H4 (cell line): ENCODE measurements around the gene MAST3. TPM values are rescaled to one million over a fixed set of nuclear protein-coding genes. Genes with fewer than 3 reads are reported as not detected.

Experiments
- DNase-seq: peaks from one replicate; pipeline ENCODE4 v3.0.0-alpha.2; 2015; ENCODE audit warnings: low spot score
- total RNA-seq: library from RNA; depleted of rRNA; stranded (reverse); fragments of >200 nt; shearing (Covaris generic); gene quantifications from 2 replicates; pipeline ENCODE4 v1.2.3, GENCODE V29; 2014; rRNA removed

MAST3 gene
- total RNA-seq: 2.4 and 3.1 TPM in 2 replicates

DNA sequence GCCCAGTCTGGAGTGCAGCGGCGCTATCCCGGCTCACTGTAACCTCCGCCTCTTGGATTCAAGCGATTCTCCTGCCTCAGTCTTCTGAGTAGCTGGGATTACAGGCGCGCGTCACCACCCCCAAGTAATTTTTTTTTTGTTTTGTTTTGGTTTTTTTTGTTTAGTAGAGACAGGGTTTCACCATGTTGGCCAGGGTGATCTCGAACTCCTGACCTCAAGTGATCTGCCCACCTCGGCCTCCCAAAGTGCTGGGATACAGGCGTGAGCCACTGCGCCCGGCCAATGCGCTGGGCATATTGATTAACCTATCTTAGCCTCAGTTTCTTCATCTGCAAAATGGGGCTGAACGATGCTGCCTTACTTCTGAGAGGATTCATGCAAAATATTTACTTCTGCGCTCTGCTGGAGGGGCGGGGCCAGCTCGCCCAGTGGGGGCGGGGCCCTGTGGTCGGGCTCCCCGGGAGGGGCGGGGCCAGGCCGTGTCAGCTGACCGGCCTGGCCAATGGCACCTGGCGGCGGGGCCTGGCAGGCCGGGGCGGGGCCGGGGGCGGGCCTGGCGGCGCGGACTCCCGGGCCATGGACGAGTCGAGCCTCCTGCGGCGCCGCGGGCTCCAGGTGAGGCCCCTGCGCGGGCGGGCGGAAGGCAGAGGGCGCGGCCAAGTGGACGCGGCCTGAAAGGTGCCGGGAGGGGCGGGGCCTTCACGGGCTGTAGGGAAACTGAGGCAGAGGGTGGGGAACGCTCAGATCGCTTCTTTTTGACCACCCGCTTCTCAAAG is at the start of gene MAST3:
Gene MAST3 (plus strand): TSS at position 562 of the 776 bp plus-strand sequence. CDS start 15 bp downstream, at position 577.
- peak; percentile 70 for DNase-seq

DNA sequence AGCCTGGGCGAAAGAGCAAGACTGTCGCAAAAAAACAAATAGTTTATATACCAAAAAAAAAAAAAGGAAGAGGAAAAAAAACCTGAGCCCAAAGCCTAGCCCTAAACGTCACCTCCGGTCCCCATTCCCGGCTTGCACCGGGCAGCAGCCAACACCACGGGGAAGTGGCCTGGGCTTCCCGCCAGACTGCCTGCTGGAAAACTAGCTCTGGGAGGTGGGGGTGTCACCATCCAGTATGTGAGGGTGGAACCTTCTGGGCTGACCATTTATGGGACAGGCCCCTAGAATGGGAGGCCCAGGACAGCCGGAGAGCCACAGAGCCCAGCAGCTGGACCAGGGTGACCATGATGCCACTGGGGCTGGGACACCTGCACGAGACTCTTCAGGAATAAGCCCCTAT is 48.2 kb upstream of the MAST3 start:
- DNase-seq: peak; percentile 91

DNA sequence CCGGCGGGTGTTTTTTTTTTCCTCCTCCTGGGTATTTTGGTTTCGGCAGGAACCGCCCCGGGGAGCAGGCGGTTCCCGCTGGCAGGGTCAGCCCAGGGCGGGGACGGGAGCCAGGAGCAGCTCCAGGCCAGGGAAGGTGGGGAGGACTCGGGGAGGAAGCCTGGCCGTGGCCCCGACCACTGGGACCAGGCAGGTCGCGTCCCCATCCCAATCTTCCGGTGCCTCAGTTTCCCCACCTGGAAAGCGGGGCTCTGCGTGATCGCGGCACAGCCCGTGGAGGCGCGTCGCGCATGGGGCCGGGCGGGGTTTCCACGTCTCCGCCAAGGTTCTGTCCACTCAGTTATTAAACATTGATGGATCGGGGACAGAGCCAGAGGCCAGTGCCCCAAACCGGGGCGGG is 45.7 kb upstream of the MAST3 start:
- DNase-seq: no peak

DNA sequence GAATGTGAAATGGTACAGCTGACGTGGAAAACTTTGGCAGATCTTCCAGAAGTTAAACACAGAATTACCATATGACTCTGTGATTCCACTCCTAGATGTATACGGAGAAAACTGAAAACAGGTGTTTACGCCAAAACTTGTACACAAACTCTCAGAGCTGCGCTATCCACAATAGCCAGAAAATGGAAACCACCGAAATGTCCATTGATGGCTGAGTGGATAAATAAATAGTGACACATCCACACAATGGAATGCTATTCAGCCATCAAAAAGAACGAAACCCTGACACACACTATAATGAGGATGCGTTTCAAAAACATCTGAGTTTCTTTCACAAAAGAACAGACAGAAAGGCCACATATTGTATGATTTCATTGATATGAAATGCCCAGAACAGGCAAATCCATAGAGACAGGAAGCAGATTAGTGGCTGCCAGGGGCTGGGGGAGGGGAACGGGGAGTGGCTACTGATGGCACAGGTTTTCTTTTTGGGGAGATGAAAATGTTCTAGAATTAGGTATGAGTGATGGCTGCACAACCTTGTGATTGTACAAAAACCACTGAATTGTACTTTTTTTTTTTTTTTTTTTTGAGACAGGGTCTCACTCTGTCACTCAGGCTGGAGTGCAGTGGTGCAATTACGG is 43.9 kb upstream of the MAST3 start:
- peak; percentile 42 for DNase-seq

DNA sequence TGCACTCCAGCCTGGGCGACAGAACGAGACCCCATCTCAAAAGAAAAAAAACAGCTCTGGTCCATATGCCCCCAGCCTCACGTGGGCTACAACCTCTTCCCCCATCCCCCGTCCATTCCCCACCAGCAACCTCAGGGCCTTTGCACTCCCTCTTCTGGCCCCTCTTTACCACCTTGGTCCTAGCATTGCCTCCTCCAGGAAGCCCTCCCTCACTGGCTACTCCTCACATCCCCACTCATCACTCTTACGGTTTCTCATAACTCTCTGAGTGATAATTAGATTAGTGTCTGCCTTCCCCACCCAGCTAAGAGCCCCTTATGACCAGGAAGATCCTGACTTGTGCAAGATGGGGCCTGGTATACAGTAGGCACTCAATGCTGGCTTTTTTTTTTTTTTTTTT is 41.6 kb upstream of the MAST3 start:
- DNase-seq: no peak

DNA sequence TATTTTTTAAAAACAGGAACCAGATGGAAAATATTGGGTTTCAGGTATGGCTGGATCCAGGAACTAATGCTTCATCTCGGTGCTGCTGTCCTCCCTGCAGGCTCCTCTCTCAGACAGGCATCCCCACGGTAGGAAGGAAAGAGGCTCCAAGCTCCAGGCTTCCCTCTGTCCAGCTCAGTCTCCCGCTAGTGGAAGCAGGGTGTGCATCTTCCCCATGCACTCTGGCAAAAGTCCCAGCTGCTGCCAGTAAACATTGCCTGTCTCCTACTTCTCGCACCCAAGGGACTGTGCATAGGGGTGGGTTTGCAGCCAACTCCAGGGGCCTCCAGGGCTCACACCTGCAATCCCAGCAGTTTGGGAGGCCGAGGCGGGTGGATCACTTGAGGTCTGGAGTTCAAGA is 40.0 kb upstream of the MAST3 start:
- DNase-seq: no peak

DNA sequence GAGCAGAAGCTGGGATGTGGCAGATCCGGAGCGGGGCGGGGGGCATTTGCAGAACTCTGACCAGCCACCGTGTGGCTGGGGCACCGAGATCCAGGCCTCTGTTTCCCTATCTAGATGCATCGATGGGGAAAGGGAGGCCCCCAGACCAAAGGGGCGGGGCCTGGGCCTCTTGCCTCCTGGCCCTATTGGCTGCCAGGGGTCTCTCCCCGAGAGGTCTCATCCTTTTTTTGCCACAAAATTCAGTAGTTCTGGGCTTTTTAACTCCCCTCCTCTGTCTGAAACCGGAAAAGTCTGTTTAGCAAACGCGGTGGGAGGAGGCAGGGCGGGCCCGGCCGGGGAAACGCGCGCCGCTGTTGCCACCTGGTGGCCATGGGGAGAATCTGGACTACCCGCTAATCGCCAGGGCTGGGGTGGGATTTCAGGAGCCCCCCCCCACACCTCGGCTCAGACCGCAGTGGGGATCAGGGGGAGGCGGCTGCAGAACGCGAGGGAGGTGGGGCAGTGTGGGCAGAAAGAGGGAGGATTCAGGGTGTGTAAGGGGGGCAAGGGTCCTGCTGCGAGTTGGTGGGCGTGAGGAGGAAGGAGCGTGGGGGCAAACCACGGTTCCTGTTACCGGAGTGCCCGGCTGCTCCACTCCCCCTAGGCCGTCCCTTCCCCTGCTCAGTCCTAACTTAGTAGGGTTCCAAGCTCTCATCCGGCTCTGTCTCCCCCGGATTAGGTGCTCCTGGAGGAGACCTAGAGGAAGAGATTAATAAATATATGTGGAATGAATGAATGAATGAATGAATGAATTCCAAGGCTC is 39.2 kb upstream of the MAST3 start:
- peak; percentile 70 for DNase-seq

DNA sequence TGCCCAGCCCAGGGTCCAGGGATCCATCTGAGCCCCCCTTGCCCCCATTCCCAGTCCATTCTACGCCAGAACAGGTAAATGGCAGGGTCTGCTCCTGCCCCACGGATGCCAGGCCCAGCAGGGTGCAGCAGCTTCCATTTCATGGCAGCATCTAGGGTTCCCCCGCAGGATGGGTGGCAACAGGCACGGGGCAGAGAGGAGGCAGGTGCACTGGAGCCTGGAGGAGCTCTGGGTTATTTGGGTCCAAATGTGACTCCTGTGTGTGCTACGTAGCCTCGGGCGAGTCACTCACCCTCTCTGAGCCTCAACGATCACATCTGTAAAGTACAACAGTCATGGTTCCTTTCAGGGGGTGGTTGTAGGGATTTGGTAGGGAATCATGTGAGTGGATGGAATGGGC is 38.3 kb upstream of the MAST3 start:
- DNase-seq: no peak

DNA sequence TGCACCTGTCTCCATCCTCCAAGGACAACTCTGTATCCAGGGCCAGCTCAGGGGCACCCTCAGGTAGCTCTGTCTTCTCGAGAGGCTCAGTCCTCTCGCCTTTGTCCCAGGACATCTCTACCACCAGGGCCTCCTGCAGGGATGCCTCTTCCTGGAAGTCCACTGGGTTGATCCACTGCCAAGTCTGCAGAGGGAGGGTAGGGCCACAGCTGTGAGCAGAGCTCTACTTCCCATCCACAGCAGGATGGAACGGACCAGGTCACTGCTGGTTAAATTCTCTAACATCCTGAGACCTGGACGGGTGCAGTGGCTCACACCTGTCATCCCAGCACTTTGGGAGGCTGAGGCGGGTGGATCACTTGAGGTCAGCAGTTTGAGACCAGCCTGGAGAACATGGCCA is 37.7 kb upstream of the MAST3 start:
- no peak for DNase-seq

DNA sequence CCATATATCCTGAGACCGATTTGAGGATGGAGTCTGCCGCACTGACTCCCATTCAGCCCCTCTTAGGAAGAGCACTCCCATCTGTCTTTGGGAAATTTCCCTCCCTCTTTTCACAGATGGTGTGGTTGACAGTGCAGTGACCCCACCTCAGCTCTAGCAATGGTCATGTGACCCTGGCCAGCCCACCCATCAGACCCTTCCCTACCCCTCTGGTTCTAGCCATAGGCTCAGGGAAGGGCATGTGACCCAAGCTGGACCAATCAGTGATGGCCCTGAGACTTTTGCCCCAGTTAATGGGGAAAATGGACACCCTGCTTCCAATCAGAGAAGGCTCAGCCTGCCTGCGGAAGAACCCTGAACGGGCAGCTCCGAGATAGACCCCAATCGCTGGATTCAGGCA is 37.1 kb upstream of the MAST3 start:
- no peak for DNase-seq

DNA sequence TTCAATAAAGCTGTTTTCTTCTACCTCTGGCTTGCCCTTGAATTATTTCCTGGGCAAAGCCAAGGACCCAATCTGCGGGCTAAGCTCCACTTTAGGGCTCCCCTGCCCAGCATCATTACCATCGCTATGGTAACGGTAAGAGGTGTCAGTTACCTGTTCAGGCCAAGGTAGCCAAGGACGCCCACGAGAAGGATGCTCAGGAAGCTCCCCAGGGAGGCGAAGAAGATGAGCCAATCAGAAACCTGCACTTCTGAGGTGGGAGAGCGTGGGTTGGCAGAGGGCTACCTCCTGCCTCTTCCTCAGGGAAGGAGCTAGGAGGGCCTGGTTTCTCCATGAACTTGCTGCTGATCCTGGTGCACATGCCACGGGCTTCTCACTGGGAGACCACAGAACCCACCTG is 35.5 kb upstream of the MAST3 start:
- no peak for DNase-seq

DNA sequence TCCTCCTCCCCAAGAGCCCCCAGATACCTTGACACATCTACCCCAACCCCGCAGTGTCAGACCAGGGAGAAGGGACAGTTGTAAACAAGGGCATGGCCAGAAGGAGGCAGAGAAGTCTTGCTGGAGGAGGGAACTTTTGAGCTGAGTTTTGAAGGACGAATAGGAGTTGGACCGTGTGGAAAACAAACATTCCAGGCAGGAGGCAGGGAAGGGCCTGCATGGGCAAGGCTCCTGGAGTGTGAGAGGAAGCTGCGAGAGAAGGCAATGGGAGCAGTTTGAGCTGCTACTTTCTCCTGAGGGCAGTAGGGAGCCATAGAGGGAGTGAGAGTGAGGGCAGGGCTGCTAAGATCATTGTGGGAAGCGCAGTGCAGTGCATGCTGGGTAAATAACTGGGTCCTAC is 34.1 kb upstream of the MAST3 start:
- DNase-seq: peak; percentile 73

DNA sequence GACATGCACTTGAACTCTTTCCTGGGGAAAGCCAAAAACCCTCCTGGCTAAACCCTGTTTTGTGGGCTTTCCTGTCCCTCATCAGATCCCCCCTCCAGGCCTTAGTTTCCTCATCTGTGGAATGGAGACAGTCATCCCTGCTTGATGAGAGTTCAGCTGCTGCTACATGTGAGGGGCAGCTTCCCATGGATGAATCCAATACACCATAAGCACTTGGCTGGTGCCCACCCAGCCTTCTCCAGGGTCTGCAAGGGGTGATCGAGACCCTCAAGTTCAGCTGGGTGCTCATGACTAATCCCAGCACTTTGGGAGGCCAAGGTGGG is 32.4 kb upstream of the MAST3 start:
- DNase-seq: no peak

DNA sequence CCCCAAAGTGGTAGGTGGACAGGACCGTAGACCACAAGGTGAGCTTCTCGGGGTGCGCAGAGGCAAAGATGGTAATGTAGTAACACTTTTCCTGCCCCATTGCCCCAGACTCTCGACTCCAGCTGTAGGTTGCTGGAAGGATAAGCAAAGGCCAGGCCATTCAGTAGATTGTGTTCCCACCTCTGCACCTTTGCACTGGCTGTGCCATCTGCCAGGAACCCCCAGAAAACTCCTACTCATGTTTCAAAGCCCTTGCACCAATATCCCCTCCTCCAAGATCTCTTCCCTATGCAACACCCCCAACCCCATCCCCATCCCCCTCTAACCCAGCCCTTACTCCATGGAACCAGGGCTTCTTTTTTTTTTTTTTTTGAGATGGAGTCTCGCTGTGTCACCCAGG is 29.2 kb upstream of the MAST3 start:
- DNase-seq: no peak

DNA sequence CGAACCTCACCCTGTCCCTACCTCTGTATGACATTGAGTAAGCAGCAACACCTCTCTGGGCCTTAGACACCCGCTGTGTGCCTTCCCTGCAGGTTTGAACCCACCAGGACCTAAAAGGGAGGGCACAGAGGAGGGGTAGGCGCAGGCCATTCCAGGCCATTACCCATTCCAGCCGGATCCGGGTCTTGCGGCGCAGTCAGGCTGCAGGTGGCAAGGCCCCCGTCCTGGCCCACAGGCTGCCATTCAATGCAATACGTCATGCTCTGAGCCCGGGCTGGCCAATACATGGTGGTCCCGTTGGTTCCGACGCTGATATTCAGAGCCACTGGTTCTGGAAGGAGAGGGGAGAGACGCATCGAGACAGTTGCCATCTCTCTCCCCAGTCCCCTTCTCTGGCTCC is 28.2 kb upstream of the MAST3 start:
- no peak for DNase-seq

DNA sequence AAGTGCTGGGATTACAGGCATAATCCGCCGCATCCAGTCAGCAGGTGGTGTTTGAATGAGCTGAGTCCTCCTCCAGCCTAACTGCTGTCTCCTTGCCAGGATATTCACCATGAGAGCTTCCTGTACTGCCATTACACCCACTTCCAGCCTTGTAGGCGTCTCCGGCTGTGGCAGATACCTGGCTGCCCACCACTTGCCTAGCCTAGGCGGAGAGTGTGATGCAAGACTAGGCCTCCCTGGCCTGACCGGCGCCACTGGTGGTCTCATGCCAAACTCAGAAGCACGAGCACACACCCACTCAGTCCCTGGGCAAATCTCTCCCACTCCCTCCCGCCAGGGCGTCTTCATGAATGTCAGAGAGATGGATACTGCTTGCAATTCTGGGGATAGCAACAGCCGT is 27.4 kb upstream of the MAST3 start:
- DNase-seq: no peak

DNA sequence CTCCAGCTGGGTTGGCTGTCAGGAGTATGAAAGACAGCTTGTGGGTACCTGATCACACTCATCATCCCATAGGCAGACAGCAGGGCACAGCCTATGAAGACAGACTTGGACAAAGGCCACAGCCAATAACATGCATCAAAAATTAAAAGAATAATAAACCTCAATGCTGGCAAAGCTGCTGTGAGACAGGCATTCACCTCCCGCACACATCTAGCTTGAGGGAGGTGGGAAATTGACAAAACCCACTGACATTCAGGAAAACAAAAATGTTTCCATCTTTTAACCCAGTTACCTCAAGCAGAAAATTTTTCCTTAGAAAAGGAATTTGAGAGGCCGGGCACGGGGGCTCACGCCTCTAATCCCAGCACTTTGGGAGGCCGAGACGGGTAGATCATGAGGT is 25.2 kb upstream of the MAST3 start:
- DNase-seq: no peak

DNA sequence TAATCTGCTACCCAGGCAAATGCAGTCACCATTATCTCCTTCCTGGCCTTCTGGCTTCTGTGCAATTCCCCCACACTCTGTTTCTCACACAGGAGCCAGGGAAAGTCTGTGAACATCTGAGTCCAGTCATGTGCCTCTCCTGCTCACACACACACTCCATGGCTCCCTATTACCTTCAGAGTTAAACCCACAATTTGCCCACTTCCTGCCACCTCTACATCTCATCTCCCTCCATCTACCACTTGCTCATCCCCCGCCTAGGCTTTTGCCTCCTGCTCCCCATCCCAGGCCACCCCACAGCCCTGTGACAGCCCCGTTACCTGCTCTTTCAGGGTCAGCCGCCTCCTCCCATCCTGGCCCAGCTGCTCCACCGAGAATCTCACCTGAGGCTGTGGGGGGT is 24.4 kb upstream of the MAST3 start:
- DNase-seq: no peak

DNA sequence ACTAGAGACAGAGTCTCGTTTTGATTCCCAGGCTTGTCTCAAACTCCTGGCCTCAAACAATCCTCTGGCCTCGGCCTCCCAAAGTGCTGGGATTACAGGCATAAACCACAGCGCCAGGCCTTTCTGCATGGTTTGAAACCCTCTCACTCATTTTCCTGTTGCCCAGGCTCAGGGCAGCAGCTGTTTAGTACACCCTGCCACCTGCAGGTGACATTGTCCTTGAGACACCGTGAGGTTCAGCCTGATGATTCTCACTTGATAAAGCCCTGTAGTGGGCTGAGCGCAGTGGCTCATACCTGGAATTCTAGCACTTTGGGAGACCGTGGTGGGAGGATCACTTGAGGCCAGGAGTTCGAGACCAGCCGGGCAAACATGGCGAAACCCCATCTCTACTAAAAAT is 23.4 kb upstream of the MAST3 start:
- no peak for DNase-seq

DNA sequence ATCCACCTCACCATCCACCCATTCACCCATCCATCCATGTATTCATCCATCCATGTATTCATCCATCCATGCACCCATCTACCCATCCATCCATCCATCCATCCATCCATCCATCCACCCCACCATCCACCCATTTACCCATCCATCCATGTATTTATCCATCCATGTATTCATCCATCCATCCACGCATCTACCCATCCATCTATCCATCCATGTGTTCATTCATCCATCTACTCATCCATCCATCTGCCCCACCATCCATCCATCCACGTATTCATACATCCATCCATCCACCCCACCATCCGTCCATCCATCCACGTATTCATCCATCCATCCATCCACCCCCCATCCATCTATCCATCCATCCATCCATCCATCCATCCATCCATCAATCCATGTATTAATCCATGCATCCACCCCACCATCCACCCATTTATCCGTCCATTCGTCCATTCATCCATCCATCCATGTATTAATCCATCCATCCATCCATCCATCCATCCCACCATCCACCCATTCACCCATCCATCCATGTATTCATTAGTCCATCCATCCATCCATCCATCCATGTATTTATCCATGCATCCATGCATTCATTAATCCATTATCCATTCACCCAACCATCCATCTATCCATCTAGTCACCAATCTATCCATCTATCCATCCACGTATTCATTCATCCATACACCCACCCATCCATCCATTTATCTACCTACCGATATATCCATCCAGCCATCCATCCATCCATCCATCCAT is 13.5 kb upstream of the MAST3 start:
- no peak for DNase-seq

DNA sequence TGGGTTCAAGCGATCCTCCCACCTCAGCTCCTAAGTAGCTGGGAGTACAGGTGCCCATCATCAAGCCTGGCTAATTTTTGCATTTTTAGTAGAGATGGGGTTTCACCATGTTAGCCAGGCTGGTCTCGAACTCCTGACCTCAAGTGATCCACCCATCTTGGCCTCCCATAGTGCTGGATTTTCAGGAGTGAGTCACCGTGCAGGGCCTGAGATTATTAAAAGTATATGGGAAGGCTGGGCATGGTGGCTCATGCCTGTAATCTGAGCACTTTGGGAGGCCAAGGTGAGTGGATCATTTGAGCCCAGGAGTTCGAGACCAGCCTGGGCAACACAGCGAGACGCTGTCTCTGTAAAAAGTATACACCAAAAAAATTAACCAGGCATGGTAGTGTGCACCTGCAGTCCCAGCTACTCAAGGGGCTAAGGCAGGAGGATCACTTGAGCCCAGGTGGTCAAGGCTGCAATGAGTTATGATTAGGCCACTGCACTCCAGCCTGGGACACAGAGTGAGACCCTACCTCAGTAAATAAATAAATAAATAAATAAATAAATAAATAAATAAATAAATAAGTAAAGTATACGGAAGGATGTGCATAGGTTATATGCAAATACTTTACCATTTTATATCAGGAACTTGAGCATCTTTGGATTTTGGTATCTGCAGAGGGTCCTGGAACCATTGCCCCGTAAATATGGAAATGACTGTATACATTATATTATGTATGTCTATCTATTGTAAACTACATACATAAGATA is 11.7 kb upstream of the MAST3 start:
- DNase-seq: no peak
